Measurements from ENCODE around the gene TXLNA.

Gene TXLNA

DNA sequence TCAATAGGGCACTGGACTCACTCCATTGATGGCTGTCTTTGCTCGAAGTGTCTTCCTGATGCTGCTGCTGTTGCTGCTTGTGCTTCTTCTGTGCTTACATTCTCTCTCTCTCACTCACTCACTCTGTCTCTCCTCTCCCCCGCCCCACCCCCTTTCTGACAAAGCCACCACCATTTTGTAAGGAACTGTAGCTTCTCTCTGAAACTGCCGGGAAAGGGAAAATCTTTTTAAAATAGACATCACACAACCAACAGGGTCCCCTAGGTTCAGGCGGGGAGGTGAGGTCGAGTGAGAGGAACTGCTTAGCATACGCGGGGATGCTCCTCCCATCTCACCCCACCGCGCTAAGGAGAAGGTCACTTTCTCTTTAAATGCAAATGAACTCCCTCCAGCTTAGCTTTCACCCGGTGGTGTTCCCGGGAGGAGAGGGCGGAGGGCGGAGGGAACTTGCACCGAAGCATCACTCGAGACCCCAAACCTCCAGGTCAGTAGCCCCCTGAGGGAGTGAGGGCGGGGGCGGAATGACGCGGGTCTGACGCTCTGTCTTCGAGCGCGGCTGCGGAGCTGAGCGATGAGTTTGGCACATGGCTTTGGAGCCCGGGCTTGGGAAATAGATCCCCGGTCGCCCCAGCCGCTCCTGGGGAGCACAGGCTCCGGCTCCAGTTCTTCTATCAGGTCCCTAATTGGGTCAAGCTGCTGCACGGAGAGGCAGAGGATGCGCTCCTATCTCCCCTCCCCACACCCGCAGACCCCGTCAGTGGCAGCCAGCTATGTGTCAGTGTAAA is 20.9 kb downstream of the TXLNA start, which contains the start of gene CCDC28B:
CCDC28B (plus strand) TSS at position 370 of the 785 bp plus-strand sequence. CDS start 1,341 bp downstream, outside the sequence.
- H3K4me3 ChIP-seq (IDR thresholded peaks at IDR 0.05; ENCODE audit: insufficient read depth, low read depth, low read length) = peak within 1 kb of the TSS; percentile 91
- H4K20me1 ChIP-seq (ENCODE audit: insufficient read depth) = no peaks in the 10 kb centered on the region
- no peaks in the 10 kb centered on the region for H3K36me3 ChIP-seq (ENCODE audit: insufficient read depth)
- peak within 1 kb of the TSS; percentile 51; the same call in 1 of the 2 replicates for H3K9ac ChIP-seq
- H3K27me3 ChIP-seq (ENCODE audit: insufficient read depth, low read depth) = no peaks in the 10 kb centered on the region
- no peaks in the 10 kb centered on the region for H3K79me2 ChIP-seq (ENCODE audit: insufficient read depth, low read depth)
- H3K27ac ChIP-seq = peak within 1 kb of the TSS; percentile 18
- peak within 1 kb of the TSS; percentile 66 for H3K4me2 ChIP-seq
- H3K4me1 ChIP-seq (ENCODE audit: low read depth, poor library complexity, severe bottlenecking) = peaks cover 76% of the 10 kb centered on the region
- TF ChIP-seq, protein P1, sequence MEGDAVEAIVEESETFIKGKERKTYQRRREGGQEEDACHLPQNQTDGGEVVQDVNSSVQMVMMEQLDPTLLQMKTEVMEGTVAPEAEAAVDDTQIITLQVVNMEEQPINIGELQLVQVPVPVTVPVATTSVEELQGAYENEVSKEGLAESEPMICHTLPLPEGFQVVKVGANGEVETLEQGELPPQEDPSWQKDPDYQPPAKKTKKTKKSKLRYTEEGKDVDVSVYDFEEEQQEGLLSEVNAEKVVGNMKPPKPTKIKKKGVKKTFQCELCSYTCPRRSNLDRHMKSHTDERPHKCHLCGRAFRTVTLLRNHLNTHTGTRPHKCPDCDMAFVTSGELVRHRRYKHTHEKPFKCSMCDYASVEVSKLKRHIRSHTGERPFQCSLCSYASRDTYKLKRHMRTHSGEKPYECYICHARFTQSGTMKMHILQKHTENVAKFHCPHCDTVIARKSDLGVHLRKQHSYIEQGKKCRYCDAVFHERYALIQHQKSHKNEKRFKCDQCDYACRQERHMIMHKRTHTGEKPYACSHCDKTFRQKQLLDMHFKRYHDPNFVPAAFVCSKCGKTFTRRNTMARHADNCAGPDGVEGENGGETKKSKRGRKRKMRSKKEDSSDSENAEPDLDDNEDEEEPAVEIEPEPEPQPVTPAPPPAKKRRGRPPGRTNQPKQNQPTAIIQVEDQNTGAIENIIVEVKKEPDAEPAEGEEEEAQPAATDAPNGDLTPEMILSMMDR (conservative IDR thresholded peaks at IDR 0.05; ENCODE audit: low read depth, low read length) = no peak
- H2AFZ ChIP-seq (ENCODE audit: low read depth) = peak within 1 kb of the TSS; percentile 84

DNA sequence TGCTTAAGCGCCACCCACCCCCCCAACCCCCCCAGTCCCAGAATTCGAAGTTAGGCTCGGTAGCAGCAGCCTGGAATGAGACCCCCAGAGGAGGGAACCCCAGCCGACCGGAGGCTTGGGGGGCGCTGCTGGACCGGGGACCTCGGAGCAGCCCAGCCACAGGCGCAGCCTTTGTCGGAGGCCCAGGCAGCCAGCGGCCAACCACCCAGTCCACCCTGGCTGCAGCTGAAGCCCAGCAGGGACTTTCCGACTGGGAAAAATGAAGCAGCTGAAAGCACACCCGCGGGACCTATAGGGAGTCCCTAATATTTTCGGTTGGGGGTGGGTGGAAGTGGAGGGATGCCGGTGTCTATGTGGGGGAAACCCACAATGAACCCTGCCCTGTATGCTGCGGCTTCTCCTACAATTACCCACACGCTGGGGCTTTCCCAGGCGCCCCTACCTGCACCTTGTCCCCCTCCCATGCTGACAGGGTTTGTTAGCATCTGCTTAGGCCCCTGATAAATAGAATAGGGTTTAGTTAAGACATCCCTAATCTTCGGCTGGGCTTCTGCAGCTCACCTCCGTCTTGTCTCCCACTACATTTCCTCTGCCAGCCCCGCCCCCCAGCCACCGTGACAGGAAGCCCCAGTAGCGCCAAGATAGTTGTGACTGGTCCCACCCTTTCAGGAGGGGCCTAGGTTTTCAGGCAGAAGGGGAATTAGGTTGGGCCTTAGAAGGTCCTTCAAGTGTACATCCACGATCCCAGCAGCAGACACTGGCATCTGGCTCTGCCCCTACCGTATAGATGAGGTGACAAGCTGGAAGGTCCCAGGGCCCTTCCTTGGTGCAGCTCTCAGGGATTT is 21.8 kb downstream of the TXLNA start:
- Histone ChIP-seq H3K36me3 (ENCODE audit: insufficient read depth) (no peaks in the 10 kb centered on the region), H3K4me1 (ENCODE audit: low read depth, poor library complexity, severe bottlenecking) (peaks cover 71% of the 10 kb centered on the region), H3K4me3 (IDR thresholded peaks at IDR 0.05; ENCODE audit: insufficient read depth, low read depth, low read length) (peak overlapping the region; percentile 23), H3K4me2 (peak overlapping the region; percentile 66; the same call in 1 of the 2 replicates), H3K9ac (peak overlapping the region; percentile 51; the same call in 1 of the 2 replicates), H3K79me2 (ENCODE audit: insufficient read depth, low read depth) (no peaks in the 10 kb centered on the region), H3K27ac (peak overlapping the region; percentile 18), H2AFZ (ENCODE audit: low read depth) (peak overlapping the region; percentile 84; the same call in 1 of the 2 replicates), H3K27me3 (ENCODE audit: insufficient read depth, low read depth) (no peaks in the 10 kb centered on the region), H4K20me1 (ENCODE audit: insufficient read depth) (no peaks in the 10 kb centered on the region)
- TF ChIP-seq, protein P1 (conservative IDR thresholded peaks at IDR 0.05; ENCODE audit: low read depth, low read length) = no peak

DNA sequence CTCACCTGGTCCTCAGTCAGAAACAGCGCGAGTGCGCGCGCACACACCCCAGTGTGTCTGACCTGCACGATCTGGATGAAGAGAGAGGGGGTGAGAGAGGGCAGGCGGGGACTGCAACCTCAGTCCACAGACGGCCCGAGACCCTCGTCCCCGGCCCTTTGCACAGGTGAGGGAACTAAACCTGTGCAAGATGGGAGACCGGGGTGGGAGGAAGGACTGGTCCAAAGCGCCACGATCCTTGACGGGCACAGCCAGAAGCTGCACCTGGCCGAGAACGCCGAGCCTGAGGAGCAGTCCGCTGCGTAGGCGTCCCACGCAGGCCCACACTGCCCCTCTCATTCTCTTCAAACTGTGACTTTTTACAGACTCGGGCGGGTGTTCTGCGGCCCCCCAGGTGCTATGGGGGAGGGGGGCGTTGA is 25.5 kb downstream of the TXLNA start:
- TF ChIP-seq, protein P1 (conservative IDR thresholded peaks at IDR 0.05; ENCODE audit: low read depth, low read length) = no peak

More for the DNA sequence above, 25.5 kb downstream of the TXLNA start:
- Histone ChIP-seq H3K4me3 (IDR thresholded peaks at IDR 0.05; ENCODE audit: insufficient read depth, low read depth, low read length) (no peak overlapping the region), H3K27ac (no peak overlapping the region), H3K9ac (peak overlapping the region; percentile 67; the same call in 1 of the 2 replicates), H3K4me1 (ENCODE audit: low read depth, poor library complexity, severe bottlenecking) (peaks cover 48% of the 10 kb centered on the region), H3K27me3 (ENCODE audit: insufficient read depth, low read depth) (no peaks in the 10 kb centered on the region), H4K20me1 (ENCODE audit: insufficient read depth) (no peaks in the 10 kb centered on the region), H3K36me3 (ENCODE audit: insufficient read depth) (no peaks in the 10 kb centered on the region), H3K79me2 (ENCODE audit: insufficient read depth, low read depth) (no peaks in the 10 kb centered on the region), H2AFZ (ENCODE audit: low read depth) (peak overlapping the region; percentile 59), H3K4me2 (peak overlapping the region; percentile 93)

Measured in KMS-11 (cell line).